GM23248 (cell line): Measurements from ENCODE around the gene KRTAP20-4. TPM values are rescaled to one million over a fixed set of nuclear protein-coding genes. Genes with fewer than 3 reads are reported as not detected.

Source experiments
- DNase-seq: peaks from one replicate; pipeline ENCODE4 v3.0.0-alpha.2; 2015
- H2AFZ ChIP-seq: fragments of 200-600 bp; sonication (generic); 2 replicates; pipeline ENCODE4 v1.6.1; 2016; ENCODE audit warnings: antibody characterized with exemption
- H3F3A ChIP-seq: fragments of 200-600 bp; sonication (generic); 2 replicates; pipeline ENCODE4 v1.6.1; 2016; ENCODE audit warnings: mild to moderate bottlenecking, antibody characterized with exemption, mixed run types; ENCODE audit not compliant: insufficient read depth
- H3K27ac ChIP-seq: fragments of 200-600 bp; sonication (generic); 2 replicates; pipeline ENCODE4 v1.5.1; 2016; ENCODE audit warnings: mild to moderate bottlenecking
- H3K27me3 ChIP-seq: fragments of 200-600 bp; sonication (generic); replicated peaks from 2 replicates; pipeline ENCODE4 v1.6.1; 2016; ENCODE audit warnings: mild to moderate bottlenecking; ENCODE audit not compliant: insufficient read depth
- H3K36me3 ChIP-seq: fragments of 200-600 bp; sonication (generic); 2 replicates; pipeline ENCODE4 v1.6.1; 2016; ENCODE audit warnings: low read depth, mild to moderate bottlenecking
- H3K4me1 ChIP-seq: fragments of 200-600 bp; sonication (generic); 2 replicates; pipeline ENCODE4 v1.6.1; 2016; ENCODE audit warnings: mild to moderate bottlenecking; ENCODE audit not compliant: insufficient read depth
- H3K4me2 ChIP-seq: fragments of 200-600 bp; sonication (generic); one replicate; pipeline ENCODE4 v1.6.1; 2016; ENCODE audit warnings: mild to moderate bottlenecking; ENCODE audit not compliant: unreplicated experiment
- H3K4me3 ChIP-seq: fragments of 200-600 bp; sonication (generic); 2 replicates; pipeline ENCODE4 v1.5.1; 2016; ENCODE audit warnings: mild to moderate bottlenecking
- H3K79me2 ChIP-seq: fragments of 200-600 bp; sonication (generic); 2 replicates; pipeline ENCODE4 v1.6.1; 2016; ENCODE audit warnings: mild to moderate bottlenecking; ENCODE audit not compliant: insufficient read depth
- H3K9ac ChIP-seq: fragments of 200-600 bp; sonication (generic); 2 replicates; pipeline ENCODE4 v1.6.1; 2016; ENCODE audit warnings: mild to moderate bottlenecking
- H3K9me2 ChIP-seq: fragments of 200-600 bp; sonication (generic); 2 replicates; pipeline ENCODE4 v1.6.1; 2016; ENCODE audit warnings: mixed run types, mild to moderate bottlenecking, moderate library complexity; ENCODE audit not compliant: insufficient read depth
- H3K9me3 ChIP-seq: fragments of 200-600 bp; sonication (generic); one replicate; pipeline ENCODE4 v1.6.1; 2017; ENCODE audit warnings: low read depth
- H4K20me1 ChIP-seq: fragments of 200-600 bp; sonication (generic); 2 replicates; pipeline ENCODE4 v1.6.0; 2016; ENCODE audit not compliant: insufficient read depth
- EZH2 ChIP-seq: fragments of 200-600 bp; sonication (generic); IDR thresholded peaks from 2 replicates; pipeline ENCODE4 v1.6.1; 2018; ENCODE audit warnings: antibody characterized with exemption, mild to moderate bottlenecking; ENCODE audit not compliant: insufficient read depth, poor library complexity, severe bottlenecking
- EZH2phosphoT487 ChIP-seq: fragments of 200-600 bp; sonication (generic); IDR thresholded peaks from 2 replicates; pipeline ENCODE4 v1.6.1; 2018; ENCODE audit warnings: antibody characterized with exemption, moderate library complexity, mild to moderate bottlenecking, low read depth; ENCODE audit not compliant: insufficient read depth
- whole genome bisulfite sequencing, 2 experiments: methylation state at CpG; one replicate each; pipeline ENCODE4 v1.1.6; 2015 to 2017; ENCODE audit warnings: low lambda C conversion rate in 2 of 2, low coverage in 1 of 2; ENCODE audit errors: missing lambda C conversion rate in 2 of 2; 5-methylcytosine and 5-hydroxymethylcytosine counted together
- in situ Hi-C: fragments of 300-500 bp; cut with MboI; formaldehyde crosslinking; loops from 2 replicates; pipeline ENCODE4 v1.15.0; 2020
- polyA plus RNA-seq: library from polyadenylated mRNA; unstranded; fragments of >200 nt; fragmentation: Nextera tagmentation; extraction: Ambion mirVana; gene quantifications from 2 replicates; pipeline ENCODE4 v1.2.1, GENCODE V29; 2016
- total RNA-seq: library from RNA; depleted of rRNA; stranded (reverse); fragments of >200 nt; shearing (Covaris generic); gene quantifications from 2 replicates; pipeline ENCODE4 v1.2.3, GENCODE V29; 2014

KRTAP20-4 gene
- total and polyA plus RNA-seq, 2 experiments from 2014 or later = not detected

DNA sequence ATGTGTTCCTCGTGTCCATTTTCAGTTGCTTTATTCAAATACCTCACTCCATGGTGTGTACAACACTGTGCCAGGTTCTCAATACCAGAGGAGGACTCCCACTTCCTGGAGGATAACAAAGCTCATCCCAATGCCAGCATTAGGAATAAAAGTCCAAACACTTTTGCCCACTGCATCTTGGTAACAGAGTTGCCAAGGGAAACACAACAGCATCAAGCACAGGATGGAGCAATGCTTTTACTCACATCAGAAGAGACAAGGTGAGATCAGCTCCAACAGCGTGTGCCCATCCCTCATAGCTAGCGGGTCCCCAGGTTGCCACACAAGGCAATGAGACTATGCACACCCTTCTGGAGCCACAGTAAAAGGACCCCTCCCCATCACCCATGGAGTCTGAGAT, 2.9 kb downstream of the KRTAP20-4 start:
- H3F3A ChIP-seq = no peaks in the 10 kb centered on the region
- no peaks in the 10 kb centered on the region for H3K9me2 ChIP-seq
- H3K9ac ChIP-seq = no peak overlapping the region
- no peaks in the 10 kb centered on the region for H3K36me3 ChIP-seq
- no peaks in the 10 kb centered on the region for H3K27me3 ChIP-seq
- no peak overlapping the region for H3K4me2 ChIP-seq
- H3K27ac ChIP-seq = no peak overlapping the region
- in situ Hi-C loops = no loop called here
- no peak overlapping the region for H2AFZ ChIP-seq
- no peaks in the 10 kb centered on the region for H4K20me1 ChIP-seq
- H3K79me2 ChIP-seq = no peaks in the 10 kb centered on the region
- 17 to 22% methylated on average over 3 of the region's 3 CpGs for WGBS, 2 experiments
- H3K4me3 ChIP-seq = no peak overlapping the region
- no peak for TF ChIP-seq EZH2phosphoT487
- no peak for DNase-seq
- no peaks in the 10 kb centered on the region for H3K4me1 ChIP-seq
- no peaks in the 10 kb centered on the region for H3K9me3 ChIP-seq

DNA sequence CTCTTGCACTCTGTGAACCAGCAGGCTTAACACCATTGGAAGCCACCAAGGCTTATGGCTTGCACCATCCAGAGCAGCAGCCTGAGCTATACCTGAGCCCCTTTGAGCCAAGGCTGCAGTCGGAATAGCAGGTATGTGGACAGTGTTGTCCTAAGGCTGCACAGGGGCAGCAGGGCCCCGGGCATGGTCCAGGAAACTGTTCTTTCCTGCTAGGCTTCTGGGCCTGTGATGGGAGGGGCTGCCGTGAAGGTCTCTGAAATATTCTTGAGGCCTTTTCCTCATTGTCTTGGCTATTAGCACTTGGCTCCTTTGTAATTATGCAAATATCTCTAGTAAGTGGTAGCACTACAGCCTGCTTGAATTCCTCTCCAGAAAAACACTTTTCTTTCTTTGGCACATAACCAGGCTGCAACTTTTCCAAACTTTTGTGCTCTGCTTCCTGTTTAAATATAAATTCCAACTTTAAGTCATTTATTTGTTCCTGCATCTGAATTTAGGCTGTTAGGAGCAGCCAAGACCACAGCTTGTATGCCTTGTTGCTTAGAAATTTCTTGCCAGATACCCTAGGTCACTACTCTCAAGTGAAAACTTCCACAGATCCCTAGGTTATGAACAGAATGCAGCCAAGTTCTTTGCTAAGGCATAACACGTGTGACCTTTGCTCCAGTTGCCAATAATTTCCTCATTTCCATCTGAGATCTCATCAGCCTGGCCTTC, 5.2 kb downstream of the KRTAP20-4 start:
- Histone ChIP-seq H3K4me3 (no peak overlapping the region), H3K27ac (no peak overlapping the region), H3K4me2 (no peak overlapping the region), H3K9ac (no peak overlapping the region), H3K36me3 (no peaks in the 10 kb centered on the region), H3K79me2 (no peaks in the 10 kb centered on the region), H4K20me1 (no peaks in the 10 kb centered on the region), H2AFZ (no peak overlapping the region), H3K27me3 (no peaks in the 10 kb centered on the region), H3F3A (no peaks in the 10 kb centered on the region), H3K4me1 (no peaks in the 10 kb centered on the region), H3K9me3 (peaks cover 4% of the 10 kb centered on the region), H3K9me2 (no peaks in the 10 kb centered on the region)
- in situ Hi-C loops = no loop called here
- TF ChIP-seq EZH2 (no peak), EZH2phosphoT487 (no peak)
- 12 to 20% methylated on average over 4 of the region's 4 CpGs for WGBS, 2 experiments
- DNase-seq = no peak

DNA sequence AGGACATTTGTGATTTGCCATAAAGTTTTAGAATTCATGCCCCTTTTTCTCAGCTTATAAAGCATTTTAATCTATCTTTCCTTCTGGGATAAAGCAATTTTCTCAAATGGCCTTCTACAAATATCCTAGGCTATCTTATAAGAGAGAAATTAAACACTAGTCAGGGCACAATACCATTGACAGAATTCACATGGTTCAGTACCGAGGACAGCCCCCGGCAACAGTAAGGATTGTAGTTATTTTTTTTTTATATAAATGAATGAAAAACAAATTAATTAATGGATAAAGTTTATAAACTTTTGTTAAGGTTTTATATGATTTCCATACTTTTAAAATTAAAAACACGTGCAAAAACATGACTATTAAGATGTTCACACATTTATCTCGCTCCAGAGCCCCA, 7.7 kb downstream of the KRTAP20-4 start:
- Histone ChIP-seq H3K9me2 (no peaks in the 10 kb centered on the region), H3K79me2 (no peaks in the 10 kb centered on the region), H2AFZ (no peak overlapping the region), H3K4me2 (no peak overlapping the region), H3K27me3 (no peaks in the 10 kb centered on the region), H3F3A (no peaks in the 10 kb centered on the region), H3K9ac (no peak overlapping the region), H4K20me1 (no peaks in the 10 kb centered on the region), H3K9me3 (peaks cover 4% of the 10 kb centered on the region), H3K36me3 (no peaks in the 10 kb centered on the region), H3K27ac (no peak overlapping the region), H3K4me3 (no peak overlapping the region), H3K4me1 (no peaks in the 10 kb centered on the region)
- 20 to 21% methylated on average over 4 of the region's 4 CpGs for WGBS, 2 experiments
- DNase-seq = no peak
- in situ Hi-C loops = no loop called here
- TF ChIP-seq EZH2 (no peak), EZH2phosphoT487 (no peak)

DNA sequence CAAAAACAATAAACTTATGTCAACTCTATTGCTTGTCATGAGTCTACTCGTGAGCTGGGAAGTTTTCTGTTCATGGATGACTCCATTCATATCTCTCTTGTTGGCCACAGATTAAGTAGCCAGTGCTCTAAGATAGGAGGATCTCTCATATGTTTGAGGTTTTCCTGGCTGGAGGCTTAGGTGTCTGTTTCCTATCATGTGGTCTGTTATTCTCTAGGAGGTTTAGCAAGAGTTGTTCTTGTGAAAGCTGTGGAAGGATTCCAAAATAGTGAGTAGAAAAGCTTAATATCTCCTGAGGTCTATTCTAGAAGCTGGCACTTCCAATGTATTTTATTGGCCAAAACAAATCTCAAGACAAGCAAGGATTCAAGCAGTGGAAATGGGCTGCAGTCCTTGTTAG, 8.8 kb downstream of the KRTAP20-4 start:
- H3K4me3 ChIP-seq = no peak overlapping the region
- peaks cover 4% of the 10 kb centered on the region for H3K9me3 ChIP-seq
- no peak overlapping the region for H3K4me2 ChIP-seq
- H3F3A ChIP-seq = no peaks in the 10 kb centered on the region
- H3K9me2 ChIP-seq = no peaks in the 10 kb centered on the region
- in situ Hi-C loops = no loop called here
- no peaks in the 10 kb centered on the region for H3K27me3 ChIP-seq
- H3K36me3 ChIP-seq = no peaks in the 10 kb centered on the region
- no peaks in the 10 kb centered on the region for H3K79me2 ChIP-seq
- no peak overlapping the region for H3K9ac ChIP-seq
- H4K20me1 ChIP-seq = no peaks in the 10 kb centered on the region
- no peak overlapping the region for H3K27ac ChIP-seq
- H2AFZ ChIP-seq = no peak overlapping the region
- H3K4me1 ChIP-seq = no peaks in the 10 kb centered on the region
- WGBS, 2 experiments = 28 to 36% methylated on average over 1 of the region's 1 CpG
- TF ChIP-seq EZH2phosphoT487 (no peak), EZH2 (no peak)
- DNase-seq = no peak

DNA sequence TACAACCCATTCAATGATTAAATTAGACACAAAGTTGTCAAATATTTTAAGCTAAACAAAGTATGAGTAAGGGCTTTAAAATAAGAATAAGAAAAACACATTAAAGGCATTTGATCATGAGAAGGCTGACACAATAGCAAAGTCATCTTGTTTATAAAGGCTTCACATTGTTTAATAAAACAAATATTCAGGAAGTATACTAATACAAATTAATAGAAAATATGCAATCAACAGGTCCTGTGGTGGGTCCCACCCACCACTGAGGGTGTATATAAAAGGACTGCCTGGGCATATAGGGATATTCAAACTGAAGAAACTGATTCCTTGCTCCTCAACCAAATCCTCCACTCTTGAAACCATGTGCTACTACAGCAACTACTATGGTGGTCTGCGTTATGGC, 14.5 kb downstream of the KRTAP20-4 start, which contains the start of gene KRTAP20-2:
KRTAP20-2 (plus strand) TSS at position 301 of the 400 bp plus-strand sequence; CDS start at position 359, 58 bp downstream.
- in situ Hi-C loops = no loop called here
- H3K4me2 ChIP-seq = no peak within 1 kb of the TSS
- no peaks in the 10 kb centered on the region for H3K4me1 ChIP-seq
- no peaks in the 10 kb centered on the region for H3K9me2 ChIP-seq
- DNase-seq = no peak
- H2AFZ ChIP-seq = no peak within 1 kb of the TSS
- no peaks in the 10 kb centered on the region for H3K79me2 ChIP-seq
- no peaks in the 10 kb centered on the region for H4K20me1 ChIP-seq
- H3F3A ChIP-seq = no peaks in the 10 kb centered on the region
- 21 to 31% methylated on average over 1 of the region's 1 CpG for WGBS, 2 experiments
- H3K9me3 ChIP-seq = no peaks in the 10 kb centered on the region
- H3K9ac ChIP-seq = no peak within 1 kb of the TSS
- H3K27ac ChIP-seq = no peak within 1 kb of the TSS
- no peaks in the 10 kb centered on the region for H3K36me3 ChIP-seq
- H3K4me3 ChIP-seq = no peak within 1 kb of the TSS
- H3K27me3 ChIP-seq = no peaks in the 10 kb centered on the region
- no peak for TF ChIP-seq EZH2
- no peak for TF ChIP-seq EZH2phosphoT487
